HCT116 (cell line): ENCODE results near the gene IL20. TPM values are rescaled to one million over a fixed set of nuclear protein-coding genes. Genes with fewer than 3 reads are reported as not detected.

Experiments
- ATAC-seq: fragments of 200-7000 bp; cut with Tn5 transposase; 2 replicates; pipeline ENCODE4 v1.9.1; 2020; ENCODE audit warnings: mild to moderate bottlenecking, moderate library complexity
- BruUV-seq: library from RNA; stranded (reverse); fragments of 400-500 nt; replicated peaks from 2 replicates; lab custom pipeline; 2021; lab: Mats Ljungman, UMichigan
- CTCF ChIA-PET: fragments of 300-600 bp; sonication (Branson Sonifier 250); formaldehyde crosslinking; loops from one replicate; lab custom pipeline; 2021; ENCODE audit warnings: antibody characterized with exemption; lab: Charles Lee
- POLR2A ChIA-PET: fragments of 300-600, 350-600 bp; sonication (Branson Sonifier 250); formaldehyde crosslinking; loops from one replicate; lab custom pipeline; 2021; ENCODE audit warnings: antibody characterized with exemption; lab: Charles Lee
- RAD21 ChIA-PET, 2 experiments: fragments of 300-600 bp; sonication (Branson Sonifier 250); formaldehyde crosslinking; loops; one replicate each; lab custom pipeline; 2023; ENCODE audit warnings: low total read pairs in 2 of 2; ENCODE audit not compliant: uncharacterized antibody in 2 of 2, unreplicated experiment in 2 of 2, low non-redundant PET in 1 of 2; lab: Charles Lee
- DNase-seq: peaks from one replicate; pipeline ENCODE4 v3.0.0-alpha.2; 2010; ENCODE audit warnings: low read depth, low spot score
- H2AFZ ChIP-seq: fragments of 200-600 bp; shearing (Covaris generic), sonication (generic); 2 replicates; pipeline ENCODE4 v1.6.1; 2017; ENCODE audit warnings: low read depth, mixed run types, mixed read lengths, antibody characterized with exemption, low read length; ENCODE audit not compliant: poor library complexity, severe bottlenecking
- H3K27ac ChIP-seq: 2 replicates; pipeline ENCODE4 v1.5.1; 2012; ENCODE audit warnings: low read depth, low read length
- H3K27me3 ChIP-seq: fragments of 200-600 bp; sonication (generic); 2 replicates; pipeline ENCODE4 v1.6.1; 2016; ENCODE audit warnings: mixed run types, low read length, mixed read lengths; ENCODE audit not compliant: insufficient read depth
- H3K36me3 ChIP-seq, 2 experiments: fragments of 200-500 bp in 1 of 2; fragments of 200-600 bp in 1 of 2; sonication (Bioruptor generic) in 1 of 2; sonication (generic) in 1 of 2; 2 replicates each; pipeline versions ENCODE4 v1.5.1 to v1.6.1; 2014 to 2016; ENCODE audit warnings: low read length in 2 of 2, inconsistent platforms in 1 of 2, mixed read lengths in 1 of 2, mixed run types in 1 of 2; ENCODE audit not compliant: insufficient read depth in 2 of 2, control insufficient read depth in 1 of 2
- H3K4me1 ChIP-seq, 2 experiments: fragments of 200-600 bp in 1 of 2; sonication (generic) in 1 of 2; 2 replicates each; pipeline versions ENCODE4 v1.5.1 to v1.6.1; 2012 to 2017; ENCODE audit warnings: low read length in 2 of 2, inconsistent platforms in 1 of 2, mild to moderate bottlenecking in 1 of 2, mixed read lengths in 1 of 2, mixed run types in 1 of 2, moderate library complexity in 1 of 2; ENCODE audit not compliant: insufficient read depth in 2 of 2, control insufficient read depth in 1 of 2
- H3K4me2 ChIP-seq: fragments of 200-600 bp; sonication (generic); 2 replicates; pipeline ENCODE4 v1.6.1; 2017; ENCODE audit warnings: mixed run types, low read length, mixed read lengths
- H3K4me3 ChIP-seq, 2 experiments: fragments of 200-600 bp in 1 of 2; sonication (generic) in 1 of 2; replicated peaks in 1 of 2; 2 replicates each; pipeline ENCODE4 v1.5.1; 2011 to 2016; ENCODE audit warnings: low read length in 2 of 2, control low read depth in 1 of 2, low read depth in 1 of 2, mild to moderate bottlenecking in 1 of 2, mixed read lengths in 1 of 2, mixed run types in 1 of 2
- H3K79me2 ChIP-seq: fragments of 200-600 bp; sonication (generic); 2 replicates; pipeline ENCODE4 v1.6.1; 2017; ENCODE audit warnings: mild to moderate bottlenecking, mixed run types, low read length, moderate library complexity, mixed read lengths; ENCODE audit not compliant: insufficient read depth
- H3K9ac ChIP-seq: fragments of 200-600 bp; sonication (generic); 2 replicates; pipeline ENCODE4 v1.6.1; 2016; ENCODE audit warnings: low read length, mixed read lengths
- H3K9me2 ChIP-seq: fragments of 200-600 bp; sonication (generic), shearing (Covaris generic); 2 replicates; pipeline ENCODE4 v1.6.1; 2017; ENCODE audit warnings: mixed run types, mild to moderate bottlenecking, moderate library complexity; ENCODE audit not compliant: insufficient read depth
- H3K9me3 ChIP-seq, 2 experiments: fragments of 200-500 bp in 1 of 2; fragments of 200-600 bp in 1 of 2; sonication (Bioruptor generic) in 1 of 2; sonication (generic) in 1 of 2; 2 replicates each; pipeline ENCODE4 v1.6.1; 2014 to 2017; ENCODE audit warnings: low read length in 2 of 2, mixed read lengths in 2 of 2, inconsistent platforms in 1 of 2, low read depth in 1 of 2, mild to moderate bottlenecking in 1 of 2, mixed run types in 1 of 2, moderate library complexity in 1 of 2; ENCODE audit not compliant: control insufficient read depth in 1 of 2, insufficient read depth in 1 of 2
- H4K20me1 ChIP-seq: fragments of 200-600 bp; sonication (generic), shearing (Covaris generic); 2 replicates; pipeline ENCODE4 v1.6.1; 2017; ENCODE audit warnings: mixed run types, mild to moderate bottlenecking, moderate library complexity; ENCODE audit not compliant: insufficient read depth
- CBX3 ChIP-seq: IDR thresholded peaks from 2 replicates; pipeline ENCODE4 v1.6.1; 2012; ENCODE audit warnings: low read depth
- CEBPB ChIP-seq: IDR thresholded peaks from 2 replicates; pipeline ENCODE4 v1.6.1; 2012; ENCODE audit warnings: low read depth
- EGR1 ChIP-seq: IDR thresholded peaks from 2 replicates; pipeline ENCODE4 v1.6.1; 2012; ENCODE audit warnings: low read depth
- FOSL1 ChIP-seq: IDR thresholded peaks from 2 replicates; pipeline ENCODE4 v1.6.1; 2012; ENCODE audit warnings: low read depth
- JUND ChIP-seq: IDR thresholded peaks from 2 replicates; pipeline ENCODE4 v1.6.1; 2012
- POLR2A ChIP-seq: IDR thresholded peaks from 2 replicates; pipeline ENCODE4 v1.7.0; 2011; ENCODE audit warnings: borderline replicate concordance; ENCODE audit not compliant: insufficient read depth, insufficient read length; ENCODE audit errors: extremely low read depth
- POLR2AphosphoS5 ChIP-seq: IDR thresholded peaks from 2 replicates; pipeline ENCODE4 v1.6.1; 2011; ENCODE audit warnings: mild to moderate bottlenecking, low read depth, low read length, moderate library complexity
- SP1 ChIP-seq: IDR thresholded peaks from 2 replicates; pipeline ENCODE4 v1.6.1; 2012; ENCODE audit warnings: low read depth
- TCF7L2 ChIP-seq: IDR thresholded peaks from 2 replicates; pipeline ENCODE4 v1.7.0; 2011; ENCODE audit warnings: borderline replicate concordance, inconsistent platforms; ENCODE audit not compliant: insufficient read depth, insufficient read length; ENCODE audit errors: extremely low read depth
- YY1 ChIP-seq: IDR thresholded peaks from 2 replicates; pipeline ENCODE4 v1.6.1; 2011; ENCODE audit warnings: low read length, low read depth, moderate library complexity, mild to moderate bottlenecking; ENCODE audit not compliant: insufficient replicate concordance; ENCODE audit errors: extremely low read depth
- ZNF274 ChIP-seq: fragments of 200-500 bp; sonication (Bioruptor generic); IDR thresholded peaks from 2 replicates; pipeline ENCODE4 v1.6.1; 2014; ENCODE audit warnings: mild to moderate bottlenecking, low read depth, low read length, inconsistent platforms
- intact Hi-C: fragments of 100-400 bp; cut with micrococcal nuclease; formaldehyde crosslinking; loops from 2 replicates; pipeline ENCODE4 v1.10.0; 2022
- total RNA-seq: library from RNA; stranded (reverse); gene quantifications from one replicate; pipeline ENCODE4 v1.2.1, GENCODE V29; 2021; ENCODE audit not compliant: unreplicated experiment
- TF ChIP-seq, protein P1 (sequence below): IDR thresholded peaks from 2 replicates; pipeline ENCODE4 v1.6.1; 2012
- TF ChIP-seq, protein P2 (sequence below), 3 experiments: fragments of 200-600 bp in 1 of 3; sonication (generic) in 1 of 3; IDR thresholded peaks in 2 of 3; conservative IDR thresholded peaks in 1 of 3; 2 replicates each; pipeline ENCODE4 v1.5.1; 2012 to 2017; ENCODE audit warnings: low read depth in 2 of 3, low read length in 2 of 3, antibody characterized with exemption in 1 of 3, borderline replicate concordance in 1 of 3, control low read depth in 1 of 3, mild to moderate bottlenecking in 1 of 3, mixed read lengths in 1 of 3, mixed run types in 1 of 3, moderate library complexity in 1 of 3; ENCODE audit not compliant: insufficient read depth in 1 of 3

IL20 gene
- total RNA-seq, 1 experiment from 2014 or later: not detected

GRCh38 chr1:206854401-206855129, 10.9 kb upstream of the IL20 start:
- ATAC-seq (no peak), DNase-seq (no peak)
- H3K27me3 ChIP-seq: no peaks in the 10 kb centered on the region
- no peak overlapping the region for H3K27ac ChIP-seq
- no peaks in the 10 kb centered on the region for H3K4me1 ChIP-seq
- H3K9ac ChIP-seq: no peak overlapping the region
- no peak overlapping the region for H2AFZ ChIP-seq
- ChIA-PET RAD21 (no interaction called here), CTCF (no interaction called here)
- intact Hi-C loops: no loop called here
- no peaks in the 10 kb centered on the region for H3K9me2 ChIP-seq
- H4K20me1 ChIP-seq: no peaks in the 10 kb centered on the region
- H3K36me3 ChIP-seq: no peaks in the 10 kb centered on the region
- BruUV-seq: no TSS peak
- TF ChIP-seq SP1: no peak
- no peak for TF ChIP-seq TCF7L2
- TF ChIP-seq, protein P1, sequence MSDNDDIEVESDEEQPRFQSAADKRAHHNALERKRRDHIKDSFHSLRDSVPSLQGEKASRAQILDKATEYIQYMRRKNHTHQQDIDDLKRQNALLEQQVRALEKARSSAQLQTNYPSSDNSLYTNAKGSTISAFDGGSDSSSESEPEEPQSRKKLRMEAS: no peak
- TF ChIP-seq POLR2A: no peak
- no peak for TF ChIP-seq CEBPB
- no peak for TF ChIP-seq YY1
- no peak for TF ChIP-seq EGR1
- TF ChIP-seq JUND: no peak
- TF ChIP-seq ZNF274: no peak
- no peak for TF ChIP-seq FOSL1
- TF ChIP-seq POLR2AphosphoS5: no peak
- no peak for TF ChIP-seq CBX3
- TF ChIP-seq, protein P2, sequence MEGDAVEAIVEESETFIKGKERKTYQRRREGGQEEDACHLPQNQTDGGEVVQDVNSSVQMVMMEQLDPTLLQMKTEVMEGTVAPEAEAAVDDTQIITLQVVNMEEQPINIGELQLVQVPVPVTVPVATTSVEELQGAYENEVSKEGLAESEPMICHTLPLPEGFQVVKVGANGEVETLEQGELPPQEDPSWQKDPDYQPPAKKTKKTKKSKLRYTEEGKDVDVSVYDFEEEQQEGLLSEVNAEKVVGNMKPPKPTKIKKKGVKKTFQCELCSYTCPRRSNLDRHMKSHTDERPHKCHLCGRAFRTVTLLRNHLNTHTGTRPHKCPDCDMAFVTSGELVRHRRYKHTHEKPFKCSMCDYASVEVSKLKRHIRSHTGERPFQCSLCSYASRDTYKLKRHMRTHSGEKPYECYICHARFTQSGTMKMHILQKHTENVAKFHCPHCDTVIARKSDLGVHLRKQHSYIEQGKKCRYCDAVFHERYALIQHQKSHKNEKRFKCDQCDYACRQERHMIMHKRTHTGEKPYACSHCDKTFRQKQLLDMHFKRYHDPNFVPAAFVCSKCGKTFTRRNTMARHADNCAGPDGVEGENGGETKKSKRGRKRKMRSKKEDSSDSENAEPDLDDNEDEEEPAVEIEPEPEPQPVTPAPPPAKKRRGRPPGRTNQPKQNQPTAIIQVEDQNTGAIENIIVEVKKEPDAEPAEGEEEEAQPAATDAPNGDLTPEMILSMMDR (IDR thresholded peaks at IDR 0.05 in 2 of 3, conservative IDR thresholded peaks at IDR 0.05 in 1 of 3; ENCODE audit: borderline replicate concordance in 1 of 3, insufficient read depth in 1 of 3, low read depth in 2 of 3, low read length in 2 of 3): no peak
- TF ChIP-seq, all 23 proteins: peak for 0
- H3K4me2 ChIP-seq: no peak overlapping the region
- peaks cover 0 to 5% of the 10 kb centered on the region in 2 experiments; a peak in 1 of 4 replicates for H3K9me3 ChIP-seq
- no peaks in the 10 kb centered on the region for H3K79me2 ChIP-seq
- H3K4me3 ChIP-seq: no peak overlapping the region
- POLR2A ChIA-PET: no interaction called here
